Astrocyte of the spinal cord (primary cell): ENCODE results near the gene IL17RB.

Source experiments
- DNase-seq: peaks from one replicate; pipeline ENCODE4 v3.0.0; 2011; ENCODE audit warnings: low read depth, low spot score
- H3K4me3 ChIP-seq: 2 replicates; pipeline ENCODE4 v1.5.1; 2011; ENCODE audit warnings: low read depth, mild to moderate bottlenecking, low read length, moderate library complexity
- in situ Hi-C: cut with HindIII; loops from 2 replicates; pipeline ENCODE4 v1.10.0; 2017; ENCODE audit warnings: low sequenced_read_pairs
- TF ChIP-seq, protein P1 (sequence below): IDR thresholded peaks from 2 replicates; pipeline ENCODE4 v1.5.1; 2012; ENCODE audit warnings: low read depth, mild to moderate bottlenecking, low read length, inconsistent platforms

IL17RB gene

DNA sequence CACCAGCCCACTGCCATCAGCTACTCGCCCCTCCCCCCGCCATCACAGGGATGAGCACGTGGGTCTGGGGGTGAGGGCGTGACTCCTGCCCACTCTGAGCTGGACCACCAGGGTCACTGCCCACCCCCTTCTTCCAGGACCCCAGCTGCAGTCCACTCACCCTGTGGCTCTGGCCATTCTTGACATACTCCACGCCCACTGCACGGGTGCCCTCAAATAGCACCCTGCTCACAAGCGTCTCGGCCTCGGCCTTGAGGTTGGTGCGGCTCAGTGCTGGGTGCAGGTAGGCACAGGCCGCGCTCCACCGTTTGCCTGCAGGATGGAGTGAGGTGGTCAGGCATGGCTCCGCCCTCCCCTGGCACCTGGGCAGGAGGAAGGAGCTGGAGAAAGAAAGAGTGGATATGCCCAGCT is 24.0 kb upstream of the IL17RB start:
- in situ Hi-C loops: no loop called here
- TF ChIP-seq, protein P1, sequence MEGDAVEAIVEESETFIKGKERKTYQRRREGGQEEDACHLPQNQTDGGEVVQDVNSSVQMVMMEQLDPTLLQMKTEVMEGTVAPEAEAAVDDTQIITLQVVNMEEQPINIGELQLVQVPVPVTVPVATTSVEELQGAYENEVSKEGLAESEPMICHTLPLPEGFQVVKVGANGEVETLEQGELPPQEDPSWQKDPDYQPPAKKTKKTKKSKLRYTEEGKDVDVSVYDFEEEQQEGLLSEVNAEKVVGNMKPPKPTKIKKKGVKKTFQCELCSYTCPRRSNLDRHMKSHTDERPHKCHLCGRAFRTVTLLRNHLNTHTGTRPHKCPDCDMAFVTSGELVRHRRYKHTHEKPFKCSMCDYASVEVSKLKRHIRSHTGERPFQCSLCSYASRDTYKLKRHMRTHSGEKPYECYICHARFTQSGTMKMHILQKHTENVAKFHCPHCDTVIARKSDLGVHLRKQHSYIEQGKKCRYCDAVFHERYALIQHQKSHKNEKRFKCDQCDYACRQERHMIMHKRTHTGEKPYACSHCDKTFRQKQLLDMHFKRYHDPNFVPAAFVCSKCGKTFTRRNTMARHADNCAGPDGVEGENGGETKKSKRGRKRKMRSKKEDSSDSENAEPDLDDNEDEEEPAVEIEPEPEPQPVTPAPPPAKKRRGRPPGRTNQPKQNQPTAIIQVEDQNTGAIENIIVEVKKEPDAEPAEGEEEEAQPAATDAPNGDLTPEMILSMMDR: no peak

DNA sequence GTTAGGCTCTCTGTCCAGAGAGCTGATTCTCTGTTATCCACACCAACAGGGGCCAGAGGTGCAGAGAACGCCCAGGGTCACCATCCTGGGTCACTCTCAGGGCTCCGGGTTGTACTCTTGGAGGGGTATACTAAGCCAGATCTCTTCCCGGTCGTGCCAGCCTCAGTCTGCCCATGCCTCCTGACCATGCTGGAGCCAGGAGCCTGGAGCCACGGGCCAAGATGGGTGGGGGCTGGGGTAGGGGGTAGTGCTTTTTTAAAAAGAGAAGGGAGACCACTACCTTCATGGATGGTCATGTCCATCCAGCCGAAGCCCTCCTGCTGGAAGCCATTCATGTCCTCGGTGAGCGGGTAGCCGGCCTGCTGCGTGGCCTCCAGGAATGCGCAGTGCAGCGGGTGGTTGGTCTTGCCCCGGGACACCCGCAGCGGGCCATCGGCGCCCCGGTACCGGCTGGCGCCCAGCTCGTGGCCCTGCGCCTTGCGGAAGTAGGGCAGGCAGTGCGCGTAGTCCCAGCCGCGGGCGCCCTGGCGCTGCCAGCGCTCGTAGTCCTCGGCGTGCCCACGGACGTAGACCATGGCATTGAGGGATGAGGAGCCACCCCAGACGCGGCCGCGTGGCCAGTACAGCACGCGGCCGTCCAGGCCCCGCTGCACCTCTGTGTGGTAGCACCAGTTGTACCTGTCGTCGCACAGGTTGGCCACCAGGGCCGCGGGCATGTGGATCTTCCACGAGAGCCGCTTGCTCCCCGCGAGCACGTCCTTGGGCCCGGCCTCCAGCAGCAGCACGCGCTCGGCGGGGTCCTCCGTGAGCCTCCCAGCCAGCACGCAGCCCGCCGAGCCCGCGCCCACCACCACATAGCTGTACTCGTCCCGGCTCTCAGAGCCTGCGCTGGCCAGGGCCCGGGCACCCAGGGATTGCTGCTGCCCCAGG is 23.1 kb upstream of the IL17RB start:
- in situ Hi-C loops: no loop called here
- DNase-seq: no peak
- no peak overlapping the region for H3K4me3 ChIP-seq
- TF ChIP-seq, protein P1: no peak

More for the DNA sequence above, 24.0 kb upstream of the IL17RB start:
- H3K4me3 ChIP-seq: no peak overlapping the region
- DNase-seq: no peak

- no peak overlapping the region for H3K4me3 ChIP-seq
- in situ Hi-C loops: no loop called here
- DNase-seq: no peak
- TF ChIP-seq, protein P1: no peak
Measured at GRCh38 chr3:53823956-53824657, 22.3 kb upstream of the IL17RB start.

DNA sequence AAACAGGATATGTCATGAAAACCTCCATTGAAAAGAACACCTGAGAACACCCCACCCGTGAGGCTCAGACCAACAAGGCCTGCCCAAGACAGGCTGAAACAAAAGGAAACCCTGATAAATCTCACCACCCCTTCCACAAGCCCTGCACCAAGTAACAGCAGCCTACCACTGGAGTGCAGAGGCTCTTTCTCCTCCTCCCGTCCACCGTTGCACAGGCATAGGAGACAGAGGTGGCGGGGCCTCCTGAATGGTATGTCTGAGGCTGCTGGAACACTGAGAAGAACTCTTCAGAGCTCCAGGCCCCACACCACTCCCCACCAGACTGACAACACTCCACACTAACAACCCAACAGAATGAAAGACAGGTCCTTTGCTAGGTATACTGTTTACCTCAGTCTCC is 21.6 kb upstream of the IL17RB start:
- no peak for DNase-seq
- H3K4me3 ChIP-seq: no peak overlapping the region
- TF ChIP-seq, protein P1: no peak
- in situ Hi-C loops: no loop called here

- DNase-seq: no peak
- in situ Hi-C loops: no loop called here
- TF ChIP-seq, protein P1: no peak
- H3K4me3 ChIP-seq: no peak overlapping the region
Measured at GRCh38 chr3:53826048-53826447, 20.3 kb upstream of the IL17RB start.

GRCh38 chr3:53828581-53828980 is 17.8 kb upstream of the IL17RB start:
- no peak overlapping the region for H3K4me3 ChIP-seq
- no peak for DNase-seq
- in situ Hi-C loops: no loop called here
- TF ChIP-seq, protein P1: no peak
